Nephron (organoid): ENCODE results near the gene ARHGAP6.

ENCODE experiments used
- H3K27ac Mint-ChIP-seq, 3 experiments: 2 replicates each; pipeline ENCODE4 v1.8.0; 2020; ENCODE audit warnings: mixed read lengths in 3 of 3, mild to moderate bottlenecking in 2 of 3, moderate library complexity in 1 of 3
- H3K27me3 Mint-ChIP-seq: 2 replicates; pipeline ENCODE4 v1.8.0; 2021; ENCODE audit warnings: low read depth, mild to moderate bottlenecking, moderate library complexity, mixed read lengths
- H3K36me3 Mint-ChIP-seq: 2 replicates; pipeline ENCODE4 v1.8.0; 2020; ENCODE audit warnings: low read depth, mixed read lengths
- H3K4me1 Mint-ChIP-seq: 2 replicates; pipeline ENCODE4 v1.8.0; 2020; ENCODE audit warnings: mixed read lengths
- H3K4me3 Mint-ChIP-seq, 3 experiments: 2 replicates each; pipeline ENCODE4 v1.8.0; 2020; ENCODE audit warnings: mild to moderate bottlenecking in 3 of 3, mixed read lengths in 3 of 3, moderate library complexity in 2 of 3
- H3K9me3 Mint-ChIP-seq: 2 replicates; pipeline ENCODE4 v1.8.0; 2020; ENCODE audit warnings: mixed read lengths
- TF ChIP-seq, protein P1 (sequence below), 3 experiments: fragments of 200-600 bp; sonication (generic); IDR thresholded peaks; one replicate each; pipeline ENCODE4 v1.5.0; 2021; ENCODE audit warnings: antibody characterized with exemption in 3 of 3; ENCODE audit not compliant: unreplicated experiment in 3 of 3

ARHGAP6 gene

DNA sequence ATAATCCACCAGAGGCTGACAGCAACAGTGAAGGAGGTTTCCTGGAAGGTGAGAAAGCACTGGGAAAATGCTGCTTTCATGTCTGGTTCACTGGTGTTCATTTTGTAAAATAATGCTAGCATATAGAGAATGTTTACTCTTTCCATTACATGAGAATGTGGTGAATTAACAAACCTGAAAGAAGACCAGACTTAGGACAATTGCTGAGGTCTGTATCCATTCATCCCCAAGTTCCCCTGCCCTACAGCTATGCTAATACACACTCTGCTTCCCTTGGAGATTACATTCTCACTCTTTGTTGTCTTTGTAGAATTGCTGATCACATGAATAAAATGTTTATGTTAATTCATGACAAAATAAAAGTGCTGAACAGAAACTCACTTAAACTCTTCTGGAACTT is 99.5 kb downstream of the ARHGAP6 start:
- peaks cover 31% of the 10 kb centered on the region for H3K4me1 Mint-ChIP-seq
- peaks cover 7% of the 10 kb centered on the region for H3K9me3 Mint-ChIP-seq
- H3K4me3 Mint-ChIP-seq, result no peak overlapping the region
- peak overlapping the region in 2 of 3 experiments; percentile 59 to 67 for H3K27ac Mint-ChIP-seq
- no peaks in the 10 kb centered on the region for H3K36me3 Mint-ChIP-seq
- TF ChIP-seq, protein P1, sequence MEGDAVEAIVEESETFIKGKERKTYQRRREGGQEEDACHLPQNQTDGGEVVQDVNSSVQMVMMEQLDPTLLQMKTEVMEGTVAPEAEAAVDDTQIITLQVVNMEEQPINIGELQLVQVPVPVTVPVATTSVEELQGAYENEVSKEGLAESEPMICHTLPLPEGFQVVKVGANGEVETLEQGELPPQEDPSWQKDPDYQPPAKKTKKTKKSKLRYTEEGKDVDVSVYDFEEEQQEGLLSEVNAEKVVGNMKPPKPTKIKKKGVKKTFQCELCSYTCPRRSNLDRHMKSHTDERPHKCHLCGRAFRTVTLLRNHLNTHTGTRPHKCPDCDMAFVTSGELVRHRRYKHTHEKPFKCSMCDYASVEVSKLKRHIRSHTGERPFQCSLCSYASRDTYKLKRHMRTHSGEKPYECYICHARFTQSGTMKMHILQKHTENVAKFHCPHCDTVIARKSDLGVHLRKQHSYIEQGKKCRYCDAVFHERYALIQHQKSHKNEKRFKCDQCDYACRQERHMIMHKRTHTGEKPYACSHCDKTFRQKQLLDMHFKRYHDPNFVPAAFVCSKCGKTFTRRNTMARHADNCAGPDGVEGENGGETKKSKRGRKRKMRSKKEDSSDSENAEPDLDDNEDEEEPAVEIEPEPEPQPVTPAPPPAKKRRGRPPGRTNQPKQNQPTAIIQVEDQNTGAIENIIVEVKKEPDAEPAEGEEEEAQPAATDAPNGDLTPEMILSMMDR (IDR thresholded peaks at IDR 0.05; ENCODE audit: unreplicated experiment in 3 of 3), result no peak
- H3K27me3 Mint-ChIP-seq, result no peaks in the 10 kb centered on the region

DNA sequence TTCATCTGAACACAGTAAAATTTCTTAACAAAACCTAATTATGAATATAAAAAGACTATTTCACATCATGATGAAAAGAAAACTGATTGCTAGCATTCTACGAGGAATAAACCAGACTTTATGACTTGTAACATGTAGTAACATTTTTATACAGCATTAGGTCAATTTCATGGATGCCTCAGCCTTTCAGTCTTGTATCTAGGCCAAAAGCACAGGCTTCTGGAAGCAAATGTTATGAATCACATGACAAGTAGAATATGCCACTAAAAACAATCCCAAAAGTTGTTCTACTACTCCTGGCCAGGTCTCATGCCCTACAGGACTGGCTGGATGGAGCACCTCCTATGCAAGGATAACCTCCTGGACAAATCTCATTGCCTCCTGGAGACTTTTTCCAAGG is 101.2 kb downstream of the ARHGAP6 start:
- no peaks in the 10 kb centered on the region for H3K27me3 Mint-ChIP-seq
- no peaks in the 10 kb centered on the region for H3K36me3 Mint-ChIP-seq
- H3K4me3 Mint-ChIP-seq, result no peak overlapping the region
- no peak overlapping the region for H3K27ac Mint-ChIP-seq
- peaks cover 31% of the 10 kb centered on the region for H3K4me1 Mint-ChIP-seq
- TF ChIP-seq, protein P1 (IDR thresholded peaks at IDR 0.05; ENCODE audit: unreplicated experiment in 3 of 3), result no peak
- H3K9me3 Mint-ChIP-seq, result peaks cover 7% of the 10 kb centered on the region

GRCh38 chrX:11562570-11562969 is 103.2 kb downstream of the ARHGAP6 start:
- H3K36me3 Mint-ChIP-seq, result no peaks in the 10 kb centered on the region
- no peak overlapping the region for H3K4me3 Mint-ChIP-seq
- peak overlapping the region in 1 of 3 experiments; percentile 45 for H3K27ac Mint-ChIP-seq
- H3K4me1 Mint-ChIP-seq, result peaks cover 31% of the 10 kb centered on the region
- H3K9me3 Mint-ChIP-seq, result peaks cover 10% of the 10 kb centered on the region
- H3K27me3 Mint-ChIP-seq, result no peaks in the 10 kb centered on the region
- TF ChIP-seq, protein P1 (IDR thresholded peaks at IDR 0.05; ENCODE audit: unreplicated experiment in 3 of 3), result no peak

- H3K9me3 Mint-ChIP-seq, result peaks cover 8% of the 10 kb centered on the region
- TF ChIP-seq, protein P1 (IDR thresholded peaks at IDR 0.05; ENCODE audit: unreplicated experiment in 3 of 3), result peak in 1 of 3 experiments; percentile 5
Observed at GRCh38 chrX:11558972-11559371, 106.7 kb downstream of the ARHGAP6 start.

GRCh38 chrX:11557120-11557519 is 108.6 kb downstream of the ARHGAP6 start:
- Mint-ChIP-seq H3K4me1 (peaks cover 9% of the 10 kb centered on the region), H3K4me3 (no peak overlapping the region), H3K36me3 (no peaks in the 10 kb centered on the region), H3K27me3 (no peaks in the 10 kb centered on the region), H3K27ac (no peak overlapping the region), H3K9me3 (peaks cover 8% of the 10 kb centered on the region)
- TF ChIP-seq, protein P1 (IDR thresholded peaks at IDR 0.05; ENCODE audit: unreplicated experiment in 3 of 3), result no peak

More at GRCh38 chrX:11558972-11559371, 106.7 kb downstream of the ARHGAP6 start:
- Mint-ChIP-seq H3K27ac (no peak overlapping the region), H3K4me1 (peaks cover 22% of the 10 kb centered on the region), H3K4me3 (no peak overlapping the region), H3K27me3 (no peaks in the 10 kb centered on the region), H3K36me3 (no peaks in the 10 kb centered on the region)

GRCh38 chrX:11555759-11556158 is 110.0 kb downstream of the ARHGAP6 start:
- H3K27me3 Mint-ChIP-seq, result no peaks in the 10 kb centered on the region
- peaks cover 5% of the 10 kb centered on the region for H3K4me1 Mint-ChIP-seq
- TF ChIP-seq, protein P1 (IDR thresholded peaks at IDR 0.05; ENCODE audit: unreplicated experiment in 3 of 3), result no peak
- H3K27ac Mint-ChIP-seq, result no peak overlapping the region
- H3K4me3 Mint-ChIP-seq, result no peak overlapping the region
- no peaks in the 10 kb centered on the region for H3K36me3 Mint-ChIP-seq
- peaks cover 9% of the 10 kb centered on the region for H3K9me3 Mint-ChIP-seq
